Camera-type eye (tissue), 1 donor: ENCODE results near the gene AKAP12. TPM values are rescaled to one million over a fixed set of nuclear protein-coding genes. Genes with fewer than 3 reads are reported as not detected.

Experiments
- total RNA-seq: library from RNA; depleted of rRNA; stranded (reverse); fragments of >200 nt; gene quantifications from one replicate; pipeline ENCODE4 v1.2.3, GENCODE V29; 2014

The AKAP12 gene
- total RNA-seq = 228 TPM

GRCh38 chr6:151239603-151240035 is at the start of gene AKAP12:
AKAP12 (plus strand) TSS chr6:151239967; CDS start chr6:151240563, 596 bp downstream.

GRCh38 chr6:151391471-151392413 is 152.0 kb downstream of the AKAP12 start, which contains the start of gene ZBTB2:
ZBTB2 (minus strand) TSS chr6:151391559; CDS start chr6:151373637, 17,922 bp downstream.

Other genes starting within 250 kb of the AKAP12 start
- 11.9 TPM for gene ZBTB2, start 151.6 kb downstream of the AKAP12 start, total RNA-seq
- 40.6 TPM for gene RMND1, start 212.2 kb downstream of the AKAP12 start, total RNA-seq